A673 (cell line): ENCODE measurements around the gene FBXL7. TPM values are rescaled to one million over a fixed set of nuclear protein-coding genes. Genes with fewer than 3 reads are reported as not detected.

Source experiments
- BruUV-seq: library from RNA; stranded (reverse); fragments of 400-500 nt; replicated peaks from 2 replicates; lab custom pipeline; 2021; lab: Mats Ljungman, UMichigan
- CTCF ChIA-PET: fragments of 300-600 bp; sonication (Branson Sonifier 250); formaldehyde crosslinking; loops from one replicate; lab custom pipeline; 2022; ENCODE audit warnings: antibody characterized with exemption; lab: Charles Lee
- POLR2A ChIA-PET: fragments of 300-600 bp; sonication (Branson Sonifier 250); formaldehyde crosslinking; loops from one replicate; lab custom pipeline; 2022; ENCODE audit warnings: antibody characterized with exemption; ENCODE audit not compliant: low non-redundant PET; lab: Charles Lee
- DNase-seq: peaks from one replicate; pipeline ENCODE4 v3.0.0-alpha.2; 2015; ENCODE audit warnings: low spot score
- H3K27ac ChIP-seq: fragments of 200-600 bp; sonication (generic); 2 replicates; pipeline ENCODE4 v1.5.1; 2016; ENCODE audit warnings: mixed run types, low read depth, mild to moderate bottlenecking, mixed read lengths, antibody characterized with exemption, low read length; ENCODE audit not compliant: poor library complexity, severe bottlenecking
- H3K27me3 ChIP-seq: fragments of 200-600 bp; sonication (generic); replicated peaks from 2 replicates; pipeline ENCODE4 v1.6.1; 2017; ENCODE audit warnings: mixed run types, low read depth, mild to moderate bottlenecking, mixed read lengths, antibody characterized with exemption, low read length; ENCODE audit not compliant: insufficient read depth, poor library complexity
- H3K36me3 ChIP-seq: fragments of 200-600 bp; sonication (generic); 2 replicates; pipeline ENCODE4 v1.6.1; 2016; ENCODE audit warnings: mixed run types, mild to moderate bottlenecking, mixed read lengths, antibody characterized with exemption, low read length; ENCODE audit not compliant: insufficient read depth, poor library complexity, severe bottlenecking
- H3K4me1 ChIP-seq: fragments of 200-600 bp; sonication (generic); 2 replicates; pipeline ENCODE4 v1.6.1; 2017; ENCODE audit warnings: mixed run types, mild to moderate bottlenecking, mixed read lengths, antibody characterized with exemption, low read length; ENCODE audit not compliant: insufficient read depth, poor library complexity, severe bottlenecking
- H3K4me3 ChIP-seq: fragments of 200-600 bp; sonication (generic); 2 replicates; pipeline ENCODE4 v1.5.1; 2016; ENCODE audit warnings: low read depth, mixed run types, mild to moderate bottlenecking, mixed read lengths, low read length; ENCODE audit not compliant: poor library complexity, severe bottlenecking
- H3K9me3 ChIP-seq: fragments of 200-600 bp; sonication (generic); 2 replicates; pipeline ENCODE4 v1.6.1; 2016; ENCODE audit warnings: mixed run types, low read depth, mild to moderate bottlenecking, mixed read lengths, antibody characterized with exemption, low read length; ENCODE audit not compliant: poor library complexity, severe bottlenecking
- EZH2 ChIP-seq: fragments of 200-600 bp; sonication (generic); IDR thresholded peaks from 2 replicates; pipeline ENCODE4 v1.6.1; 2017; ENCODE audit warnings: borderline replicate concordance, low read depth, mild to moderate bottlenecking, mixed read lengths, antibody characterized with exemption, low read length; ENCODE audit not compliant: poor library complexity, severe bottlenecking
- intact Hi-C: fragments of 100-400 bp; cut with micrococcal nuclease; formaldehyde crosslinking; loops from one replicate; pipeline ENCODE4 v1.10.0; 2022; ENCODE audit not compliant: unreplicated experiment
- total RNA-seq: library from RNA; stranded (reverse); gene quantifications from 2 replicates; pipeline ENCODE4 v1.2.3, GENCODE V29; 2021
- TF ChIP-seq, protein P1 (sequence below): fragments of 300-800, 200-600 bp; sonication (generic); conservative IDR thresholded peaks from 2 replicates; pipeline ENCODE4 v1.5.1; 2017; ENCODE audit warnings: low read depth, mild to moderate bottlenecking, antibody characterized with exemption, low read length, moderate library complexity, mixed read lengths

FBXL7 gene
- total RNA-seq, 1 experiment from 2014 or later = 5.9 TPM

DNA sequence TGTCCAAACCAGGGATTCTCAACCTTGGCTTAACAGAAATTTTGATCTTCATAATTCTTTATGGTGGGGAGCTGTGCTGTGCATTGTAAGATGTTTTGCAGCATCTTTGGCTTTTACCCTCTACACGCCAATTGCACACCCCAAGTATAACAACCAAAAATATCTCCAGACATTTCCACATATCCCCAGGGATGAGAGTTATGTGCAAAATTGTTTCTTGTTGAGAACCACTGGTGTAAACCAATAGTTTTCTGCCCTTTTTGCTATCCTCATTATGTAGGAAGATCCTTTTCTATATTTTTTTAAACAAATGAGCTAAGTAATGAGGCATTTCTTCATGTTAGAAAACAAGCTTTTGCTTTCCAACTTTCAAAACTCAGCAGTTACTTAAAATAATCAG is 189.9 kb downstream of the FBXL7 start:
- no peaks in the 10 kb centered on the region for H3K27me3 ChIP-seq
- BruUV-seq = no TSS peak
- ChIA-PET POLR2A (no interaction called here), CTCF (no interaction called here)
- no peak for TF ChIP-seq EZH2
- TF ChIP-seq, protein P1, sequence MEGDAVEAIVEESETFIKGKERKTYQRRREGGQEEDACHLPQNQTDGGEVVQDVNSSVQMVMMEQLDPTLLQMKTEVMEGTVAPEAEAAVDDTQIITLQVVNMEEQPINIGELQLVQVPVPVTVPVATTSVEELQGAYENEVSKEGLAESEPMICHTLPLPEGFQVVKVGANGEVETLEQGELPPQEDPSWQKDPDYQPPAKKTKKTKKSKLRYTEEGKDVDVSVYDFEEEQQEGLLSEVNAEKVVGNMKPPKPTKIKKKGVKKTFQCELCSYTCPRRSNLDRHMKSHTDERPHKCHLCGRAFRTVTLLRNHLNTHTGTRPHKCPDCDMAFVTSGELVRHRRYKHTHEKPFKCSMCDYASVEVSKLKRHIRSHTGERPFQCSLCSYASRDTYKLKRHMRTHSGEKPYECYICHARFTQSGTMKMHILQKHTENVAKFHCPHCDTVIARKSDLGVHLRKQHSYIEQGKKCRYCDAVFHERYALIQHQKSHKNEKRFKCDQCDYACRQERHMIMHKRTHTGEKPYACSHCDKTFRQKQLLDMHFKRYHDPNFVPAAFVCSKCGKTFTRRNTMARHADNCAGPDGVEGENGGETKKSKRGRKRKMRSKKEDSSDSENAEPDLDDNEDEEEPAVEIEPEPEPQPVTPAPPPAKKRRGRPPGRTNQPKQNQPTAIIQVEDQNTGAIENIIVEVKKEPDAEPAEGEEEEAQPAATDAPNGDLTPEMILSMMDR = no peak
- H3K4me3 ChIP-seq = no peak overlapping the region
- H3K9me3 ChIP-seq = no peaks in the 10 kb centered on the region
- no peaks in the 10 kb centered on the region for H3K4me1 ChIP-seq
- no peaks in the 10 kb centered on the region for H3K36me3 ChIP-seq
- intact Hi-C loops = no loop called here
- no peak overlapping the region for H3K27ac ChIP-seq
- no peak for DNase-seq

DNA sequence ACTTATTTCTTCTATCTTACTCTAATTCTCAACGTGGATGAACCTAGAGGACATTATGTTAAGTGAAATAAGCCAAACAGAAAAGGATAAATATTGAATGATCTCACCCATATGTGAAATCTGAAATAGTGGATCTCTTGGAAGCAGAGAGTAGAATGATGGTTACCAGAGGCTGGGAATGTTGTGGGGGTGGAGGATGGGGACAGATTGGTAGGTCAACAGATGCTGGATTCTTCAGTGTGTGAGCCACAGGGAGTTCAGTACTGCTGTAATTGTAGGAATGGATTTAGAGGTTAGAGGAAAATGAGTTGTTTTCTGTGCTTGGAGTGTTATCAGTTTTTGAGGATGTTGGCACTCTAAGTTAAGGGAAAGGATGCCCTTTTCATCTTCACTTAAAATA is 190.6 kb downstream of the FBXL7 start:
- no peaks in the 10 kb centered on the region for H3K36me3 ChIP-seq
- CTCF ChIA-PET = no interaction called here
- H3K27ac ChIP-seq = no peak overlapping the region
- H3K4me1 ChIP-seq = peaks cover 2% of the 10 kb centered on the region
- no peak for DNase-seq
- no peak overlapping the region for H3K4me3 ChIP-seq
- no TSS peak for BruUV-seq
- TF ChIP-seq, protein P1 = no peak
- intact Hi-C loops = no loop called here
- H3K9me3 ChIP-seq = no peaks in the 10 kb centered on the region
- POLR2A ChIA-PET = no interaction called here
- H3K27me3 ChIP-seq = no peaks in the 10 kb centered on the region

DNA sequence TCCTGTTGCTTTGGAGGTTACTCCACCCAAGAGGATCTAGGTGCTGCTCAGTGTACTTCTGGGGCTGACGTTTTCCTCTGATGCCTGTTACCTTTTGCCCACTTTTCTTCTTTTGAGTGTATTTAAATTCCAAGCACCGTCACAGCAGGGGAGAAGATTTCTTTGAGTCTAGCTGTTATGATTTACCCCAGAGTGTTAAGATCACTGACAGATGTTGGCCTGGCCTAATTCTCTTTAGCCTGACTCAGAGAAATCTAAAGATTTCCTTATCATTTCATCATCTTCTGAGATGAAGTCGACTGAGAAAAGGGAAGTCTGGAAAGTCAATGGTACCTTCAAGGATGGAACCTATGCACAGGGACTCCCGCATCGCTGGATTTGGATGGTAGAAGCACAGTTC is 191.5 kb downstream of the FBXL7 start:
- TF ChIP-seq, protein P1 = no peak
- TF ChIP-seq EZH2 = no peak
- H3K27me3 ChIP-seq = no peaks in the 10 kb centered on the region
- no peaks in the 10 kb centered on the region for H3K36me3 ChIP-seq
- intact Hi-C loops = no loop called here
- peaks cover 2% of the 10 kb centered on the region for H3K4me1 ChIP-seq
- ChIA-PET POLR2A (no interaction called here), CTCF (no interaction called here)
- no peak overlapping the region for H3K27ac ChIP-seq
- BruUV-seq = no TSS peak
- no peak overlapping the region for H3K4me3 ChIP-seq
- no peaks in the 10 kb centered on the region for H3K9me3 ChIP-seq
- DNase-seq = no peak
